ENCODE data around the gene MMP14.
"Not testable (repeated sequence)": the region's sequence is repeated elsewhere in the genome, so short reads cannot be mapped to it uniquely, and the experiment has no call there.

MMP14 gene

DNA sequence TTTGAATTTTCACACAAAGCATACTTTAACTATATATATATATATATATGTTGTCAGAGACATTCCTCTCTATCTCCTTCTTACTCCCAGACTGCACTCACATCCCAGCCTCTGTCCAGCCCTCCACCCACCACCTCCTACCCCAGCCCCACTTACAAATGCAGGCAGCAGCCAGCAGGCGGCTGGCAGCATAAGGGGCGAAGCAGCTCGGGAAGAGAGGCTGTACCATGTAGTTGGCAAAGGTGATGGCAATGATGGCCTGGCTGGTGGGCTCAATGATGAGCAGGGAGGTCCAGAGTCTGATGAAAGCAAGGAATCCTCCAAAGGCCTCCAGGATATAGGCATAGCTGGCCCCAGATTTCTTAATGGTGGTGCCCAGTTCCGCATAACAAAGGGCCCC, 23.6 kb upstream of the MMP14 start:
- no peak for DNase-seq

DNA sequence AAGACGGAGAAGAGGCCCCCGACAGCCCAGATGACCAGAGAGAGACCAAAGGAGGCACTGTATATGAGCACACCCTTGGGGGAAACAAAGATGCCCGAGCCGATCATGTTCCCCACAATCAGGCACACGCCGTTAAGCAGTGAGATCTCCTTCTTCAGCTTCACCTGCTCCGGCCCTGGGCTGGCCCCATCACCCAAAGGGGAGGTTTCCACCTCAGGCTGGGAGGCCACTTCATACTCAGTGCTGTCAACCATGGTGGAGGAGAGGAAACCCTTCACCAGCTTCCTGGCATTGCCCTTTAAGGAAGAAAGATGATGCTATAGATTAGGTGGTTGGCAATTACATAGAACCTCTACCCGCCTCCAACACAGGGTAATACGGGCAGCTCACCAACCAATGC, 23.2 kb upstream of the MMP14 start:
- no peak for DNase-seq

DNA sequence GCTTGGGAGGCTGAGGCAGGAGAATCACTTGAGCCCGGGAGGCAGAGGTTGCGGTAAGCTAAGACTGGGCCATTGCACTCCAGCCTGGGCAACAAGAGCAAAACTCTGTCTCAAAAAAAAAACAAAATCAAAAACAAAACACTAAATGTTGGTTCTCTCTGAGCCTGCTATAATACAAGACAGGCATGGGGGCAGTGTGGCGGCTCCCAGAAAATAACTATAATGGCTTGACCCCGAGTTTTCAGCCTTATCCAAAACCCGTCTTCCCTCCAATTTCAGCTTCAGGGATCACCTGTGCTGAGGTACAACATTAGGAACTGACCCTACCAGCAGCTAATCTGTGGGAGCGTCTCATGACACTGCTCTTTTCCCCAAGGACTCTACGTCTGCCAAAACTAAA, 22.0 kb upstream of the MMP14 start:
- no peak for DNase-seq

DNA sequence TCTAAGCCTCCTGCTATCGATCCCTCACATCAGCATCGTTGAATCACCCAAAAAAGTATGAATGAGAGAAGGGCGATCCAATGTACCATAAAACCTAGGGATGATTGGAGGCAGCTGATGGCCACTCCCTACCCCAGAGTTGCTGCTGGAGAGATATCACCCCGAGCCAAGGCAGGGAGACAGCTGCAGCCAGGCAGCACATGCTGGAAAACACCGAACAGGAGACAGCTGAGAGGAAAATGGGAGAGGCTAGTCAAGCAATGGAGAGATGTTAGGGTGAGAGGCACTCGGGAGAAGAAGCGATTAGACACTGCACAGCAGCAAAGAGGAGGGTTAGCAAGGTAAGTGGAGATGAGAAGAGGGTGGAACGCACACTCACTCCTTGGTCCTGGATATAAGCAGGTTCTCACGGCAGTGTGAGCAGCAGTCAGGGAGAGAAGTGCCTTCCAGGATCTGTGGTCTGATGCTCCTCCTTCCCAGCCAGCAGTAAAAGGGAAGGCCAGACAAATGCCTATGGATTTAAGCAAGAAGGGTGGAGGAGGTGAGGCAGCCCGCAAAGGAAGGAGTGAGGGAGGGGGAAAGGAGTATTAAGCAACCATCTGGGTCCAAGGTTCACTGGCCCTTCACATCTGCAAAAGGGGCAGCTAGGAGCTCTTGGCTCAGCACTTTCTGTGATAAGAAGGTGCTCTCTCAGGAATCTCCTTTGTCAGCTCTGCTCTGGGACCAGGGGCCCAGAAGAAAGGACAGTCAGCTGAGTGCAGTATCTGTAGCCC, 21.3 kb upstream of the MMP14 start, which contains the start of gene SLC7A7:
Gene SLC7A7, minus strand, starts transcription at position 495 of the 773 bp plus-strand sequence. CDS start 2,037 bp downstream, outside the sequence.
- peak; percentile 30 for DNase-seq

DNA sequence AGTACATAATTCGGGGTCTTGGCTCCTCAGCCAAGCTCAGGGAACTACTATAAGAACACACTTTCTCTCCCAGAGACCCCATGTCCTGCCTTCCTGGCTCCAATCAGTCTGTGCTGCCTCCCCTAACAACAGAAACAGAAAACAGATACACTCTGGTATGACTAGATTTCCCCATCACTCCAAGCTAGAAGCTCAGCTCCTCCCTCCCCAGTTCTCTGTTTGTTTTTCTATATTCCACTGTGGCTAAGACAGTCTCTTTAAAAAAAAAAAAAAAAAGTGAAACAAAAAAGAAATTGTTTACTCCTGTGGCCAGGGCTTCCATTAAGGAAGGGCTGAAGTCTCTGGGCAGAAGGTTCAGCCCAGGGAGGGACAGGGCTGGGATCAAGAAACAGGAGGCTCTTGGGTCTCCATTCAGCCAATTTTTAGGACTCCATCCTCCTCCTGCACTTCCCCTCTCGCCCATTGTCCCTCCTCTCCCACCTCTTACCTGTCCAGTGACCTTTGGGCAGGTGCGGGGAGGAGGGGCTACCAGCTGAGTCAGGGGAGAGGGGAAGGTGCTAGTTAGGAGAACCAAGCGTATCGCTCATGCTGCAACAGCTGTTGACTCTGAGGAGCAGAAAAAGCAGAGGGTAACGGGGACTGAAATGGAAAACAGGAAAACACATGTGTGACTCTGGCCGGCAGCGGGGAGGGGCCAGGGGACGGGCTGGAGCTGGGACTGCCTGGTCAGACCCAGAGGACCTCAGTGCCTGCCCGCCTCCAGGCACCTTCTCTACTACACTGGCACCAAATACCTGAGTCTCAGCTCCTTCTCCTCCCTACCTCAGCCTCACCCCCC, 17.0 kb upstream of the MMP14 start:
- DNase-seq: peak; percentile 22

DNA sequence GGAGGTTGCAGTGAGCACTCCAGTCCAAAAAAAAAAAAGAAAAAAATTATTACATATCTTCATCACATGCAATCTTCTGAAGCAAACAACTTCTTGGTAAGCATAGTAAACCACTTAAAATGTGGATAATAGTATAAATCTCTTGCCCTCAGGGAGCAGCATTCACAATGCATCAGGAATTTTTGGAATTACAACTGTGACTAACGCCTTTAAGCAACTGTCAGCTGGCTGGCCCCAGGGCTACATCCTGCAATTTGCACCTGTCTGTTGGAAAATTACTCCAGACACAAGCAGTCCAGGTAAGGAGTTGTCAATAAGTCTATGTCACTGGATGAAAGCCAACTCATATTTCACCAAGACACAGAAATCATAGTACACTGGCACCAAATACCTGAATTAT, 15.7 kb upstream of the MMP14 start:
- no peak for DNase-seq

DNA sequence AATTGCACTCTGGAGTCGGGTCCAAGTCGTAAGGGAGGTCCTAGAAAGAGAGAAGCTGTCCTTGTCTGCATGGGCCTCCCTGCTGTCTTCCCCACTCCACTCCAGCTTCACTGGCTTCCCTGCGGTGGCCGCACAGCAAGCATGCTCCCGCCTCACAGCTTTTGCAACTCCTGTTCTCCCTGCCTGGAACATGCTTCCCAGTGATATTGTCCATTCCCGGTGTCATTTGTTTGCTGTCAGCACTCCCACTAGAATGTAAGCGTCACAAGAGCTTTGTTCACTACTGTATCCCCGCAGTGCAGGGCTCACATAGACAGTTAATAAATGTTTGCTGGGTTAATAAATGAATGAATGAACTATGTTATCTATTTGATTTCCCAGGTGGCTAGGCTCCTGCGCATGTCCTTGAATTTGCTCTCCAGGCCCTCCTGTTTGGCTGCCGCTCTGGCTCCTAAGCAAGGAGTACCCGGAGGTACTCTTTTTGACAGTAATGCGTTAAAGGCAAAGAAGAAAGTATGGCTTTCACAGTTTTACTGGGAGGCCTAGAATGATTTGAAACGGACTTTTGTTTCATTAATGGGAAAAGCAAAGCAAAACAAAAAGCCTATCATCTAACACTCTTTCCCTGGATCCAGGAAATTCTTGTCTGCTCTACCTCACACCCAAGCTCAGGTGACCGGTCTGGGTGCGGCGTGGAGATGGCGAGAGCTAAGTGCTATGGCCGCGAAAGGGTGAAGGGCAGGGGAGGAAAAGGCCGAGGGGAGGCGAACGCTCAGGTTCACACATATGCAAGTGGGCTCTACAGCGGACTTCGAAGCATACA, 15.0 kb upstream of the MMP14 start:
- DNase-seq: peak; percentile 46

DNA sequence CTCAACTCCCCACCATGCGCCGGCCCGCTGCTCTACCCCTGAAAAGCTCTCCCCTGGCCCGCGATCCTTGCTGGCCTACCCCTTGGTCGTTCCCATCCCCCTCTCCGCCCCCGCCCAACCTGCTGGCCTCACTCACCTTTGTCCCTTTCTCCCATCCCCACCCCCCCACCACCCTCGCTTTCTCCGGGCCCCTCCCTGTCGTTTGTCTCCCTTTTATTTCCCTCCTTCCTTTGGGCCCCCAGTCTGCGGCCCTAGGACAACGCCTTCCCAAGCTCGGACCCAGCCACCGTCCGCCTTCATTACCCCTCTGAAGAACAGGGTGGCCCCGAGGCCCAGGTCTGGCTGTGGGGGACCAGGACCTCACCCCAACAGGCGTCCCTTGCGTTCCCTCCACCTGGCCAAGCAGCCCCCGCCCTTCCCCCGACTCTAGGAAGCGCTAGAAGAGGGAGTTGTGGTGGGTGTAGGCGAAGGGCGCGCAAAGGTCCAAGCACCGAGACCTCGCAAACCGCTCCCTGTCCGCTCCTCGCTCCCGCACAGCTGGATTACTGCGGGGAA, 14.3 kb upstream of the MMP14 start:
- DNase-seq: peak; percentile 66

DNA sequence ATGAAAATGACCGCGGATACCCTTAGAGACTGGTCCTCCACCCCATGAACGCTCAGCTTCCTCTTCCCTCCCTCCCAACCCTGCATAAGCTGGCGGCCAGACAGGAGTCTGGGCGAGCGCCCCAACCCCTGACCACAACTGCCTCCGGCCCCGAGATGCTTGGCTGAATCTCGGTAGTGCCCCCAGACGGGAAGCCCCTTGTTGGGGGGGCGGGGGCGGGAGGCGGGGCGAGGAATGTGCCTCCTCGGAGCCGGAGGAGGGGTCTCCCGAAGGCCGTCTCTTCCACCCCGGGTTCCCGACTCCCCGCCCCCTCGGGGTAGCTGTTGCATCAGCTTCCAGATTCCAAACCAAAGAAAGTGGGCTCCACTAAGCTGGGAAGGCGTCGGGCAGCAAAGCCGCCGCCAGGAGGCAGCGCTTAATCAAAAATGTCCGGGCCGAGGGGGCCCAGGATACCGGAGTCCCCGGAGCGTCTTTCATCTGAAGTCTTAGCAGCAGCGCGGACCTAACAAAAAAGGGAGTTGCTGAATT, 13.8 kb upstream of the MMP14 start:
- peak; percentile 78 for DNase-seq

DNA sequence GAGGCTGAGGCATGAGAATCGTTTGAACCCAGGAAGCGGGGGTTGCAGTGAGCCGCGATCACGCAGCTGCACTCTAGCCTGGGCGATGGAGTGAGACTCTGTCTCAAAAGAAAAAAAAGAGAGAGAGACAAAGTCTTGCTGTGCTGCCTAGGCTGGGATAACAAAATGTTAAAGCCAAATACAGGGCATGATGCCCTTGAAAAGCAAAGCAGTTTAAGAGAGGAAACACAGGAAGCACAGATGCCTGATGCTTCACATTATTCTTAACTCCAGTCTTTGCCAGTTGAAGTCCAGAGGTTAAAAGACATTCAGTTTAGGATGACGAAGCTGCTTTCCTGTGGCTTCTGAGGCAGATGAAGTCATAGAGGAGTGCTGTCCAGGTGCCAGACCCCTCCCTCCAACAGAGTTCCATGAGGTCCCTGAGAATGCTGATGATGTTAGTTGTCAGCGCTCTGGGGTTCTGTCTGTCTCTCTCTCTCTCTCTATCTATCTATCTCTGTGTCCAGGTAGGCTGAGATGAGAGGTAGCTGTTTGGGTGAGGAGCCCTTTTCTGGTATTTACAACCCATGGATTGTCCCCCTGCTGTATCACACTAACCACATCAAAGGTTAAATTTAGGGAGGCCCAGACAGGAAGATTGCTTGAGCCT, 11.6 kb upstream of the MMP14 start:
- DNase-seq: no peak

DNA sequence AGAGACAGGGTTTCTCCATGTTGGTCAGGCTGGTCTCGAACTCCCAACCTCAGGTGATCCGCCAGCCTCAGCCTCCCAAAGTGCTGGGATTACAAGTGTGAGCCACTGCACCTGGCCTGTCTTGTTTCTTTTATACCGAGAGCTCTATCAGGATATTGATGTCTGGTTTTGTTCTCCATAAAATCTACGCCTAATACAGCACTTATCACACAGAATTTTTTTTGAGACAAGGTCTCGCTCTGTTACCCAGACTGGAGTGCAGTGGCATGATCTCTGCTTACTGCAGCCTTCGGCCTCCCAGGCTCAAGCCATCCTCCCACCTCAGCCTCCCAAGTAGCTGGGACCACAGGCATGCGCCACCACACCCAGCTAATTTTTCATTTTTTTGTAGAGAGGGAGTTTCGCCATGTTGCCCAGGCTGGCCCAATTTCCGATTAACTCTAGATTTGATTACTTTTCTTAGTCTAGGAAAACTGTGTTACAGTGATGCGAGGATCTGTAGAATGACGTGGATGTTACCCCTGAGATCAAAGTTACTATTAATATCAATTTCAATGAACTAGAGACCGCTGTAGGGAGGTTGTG, 7.2 kb upstream of the MMP14 start:
- DNase-seq: not testable (repeated sequence)

DNA sequence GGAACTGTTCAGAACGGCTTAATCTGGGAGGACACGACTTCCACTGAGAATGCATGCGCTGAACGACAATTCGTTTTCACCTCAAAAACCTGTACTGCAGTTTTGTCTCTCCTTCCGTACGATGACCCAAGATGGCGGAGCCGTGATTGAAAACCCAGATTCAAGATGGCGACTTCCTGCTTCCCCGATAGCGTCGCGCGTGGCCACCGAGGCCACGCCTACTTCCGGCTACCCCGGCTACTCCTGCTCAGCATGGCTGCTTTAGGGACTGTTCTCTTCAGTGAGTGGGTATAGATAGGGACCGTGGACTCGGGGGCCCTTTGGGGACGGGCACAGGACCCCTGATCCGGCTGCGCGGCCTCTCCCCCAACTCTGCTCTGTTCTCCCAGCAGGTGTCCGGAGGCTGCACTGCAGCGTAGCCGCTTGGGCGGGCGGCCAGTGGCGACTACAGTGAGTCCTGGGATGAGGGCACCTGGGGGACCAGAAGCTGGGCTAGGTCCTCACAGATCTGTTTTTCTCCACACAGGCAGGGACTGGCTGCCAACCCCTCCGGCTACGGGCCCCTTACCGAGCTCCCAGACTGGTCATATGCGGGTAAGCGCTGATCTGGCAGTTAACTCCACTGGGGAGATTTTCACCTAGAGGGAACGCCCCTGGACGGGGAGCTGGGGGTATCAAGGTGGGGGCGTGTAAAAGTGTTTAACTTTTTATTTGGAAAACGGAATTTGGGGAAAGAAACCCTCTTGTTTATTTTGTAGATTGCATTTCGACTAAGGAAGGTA, 6.5 kb upstream of the MMP14 start, which contains the start of gene MRPL52:
Gene MRPL52, plus strand, starts transcription at position 227 of the 782 bp plus-strand sequence. Its CDS starts 26 bp downstream, at position 253.
- DNase-seq: peak; percentile 87

DNA sequence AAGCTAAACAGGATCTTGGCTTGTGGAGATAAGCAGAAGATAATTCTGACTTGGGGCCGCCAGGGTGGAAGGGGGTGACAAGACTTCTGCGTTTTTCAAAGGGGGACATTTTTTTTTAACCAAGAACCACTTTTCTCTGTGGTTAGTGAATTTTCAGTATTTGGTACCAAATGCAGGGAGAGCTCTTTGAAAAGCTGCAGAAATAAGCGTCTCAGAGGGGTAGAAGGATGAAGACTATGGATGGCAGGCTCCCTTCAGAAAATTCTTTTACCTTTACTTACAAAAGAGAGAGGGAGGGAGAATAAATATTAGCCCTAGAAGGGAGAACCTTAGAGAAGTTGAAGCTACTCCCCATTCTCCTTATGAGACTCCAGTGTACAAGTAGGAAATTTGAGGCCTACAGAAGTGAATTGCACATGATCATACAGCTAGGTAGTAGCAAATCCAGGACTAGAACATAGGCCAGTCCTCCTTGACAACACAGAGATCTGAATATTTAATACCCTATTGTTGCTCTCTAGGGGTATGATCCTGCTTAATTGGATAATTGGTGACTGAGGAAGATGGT, 5.9 kb upstream of the MMP14 start:
- no peak for DNase-seq

DNA sequence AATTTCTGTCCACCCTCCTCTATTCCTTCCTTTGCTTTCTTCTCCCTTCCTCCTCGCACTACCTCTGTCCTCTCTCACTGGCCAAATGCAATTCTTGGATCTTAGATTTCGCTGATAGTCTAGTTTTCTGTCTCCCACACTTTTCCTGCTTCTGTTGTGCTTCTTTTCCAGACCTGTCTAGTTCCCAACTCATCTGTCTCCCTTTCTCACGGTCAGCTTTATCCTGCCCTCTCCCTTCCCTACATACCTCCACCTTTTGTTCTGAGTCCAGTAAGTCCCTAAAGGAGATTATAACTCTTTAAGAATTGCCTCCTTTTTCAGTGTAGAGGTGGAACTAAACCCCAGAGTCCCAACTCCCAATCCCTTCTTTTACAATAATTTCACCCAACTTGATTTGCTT, 880 bp upstream of the MMP14 start:
- no peak for DNase-seq

DNA sequence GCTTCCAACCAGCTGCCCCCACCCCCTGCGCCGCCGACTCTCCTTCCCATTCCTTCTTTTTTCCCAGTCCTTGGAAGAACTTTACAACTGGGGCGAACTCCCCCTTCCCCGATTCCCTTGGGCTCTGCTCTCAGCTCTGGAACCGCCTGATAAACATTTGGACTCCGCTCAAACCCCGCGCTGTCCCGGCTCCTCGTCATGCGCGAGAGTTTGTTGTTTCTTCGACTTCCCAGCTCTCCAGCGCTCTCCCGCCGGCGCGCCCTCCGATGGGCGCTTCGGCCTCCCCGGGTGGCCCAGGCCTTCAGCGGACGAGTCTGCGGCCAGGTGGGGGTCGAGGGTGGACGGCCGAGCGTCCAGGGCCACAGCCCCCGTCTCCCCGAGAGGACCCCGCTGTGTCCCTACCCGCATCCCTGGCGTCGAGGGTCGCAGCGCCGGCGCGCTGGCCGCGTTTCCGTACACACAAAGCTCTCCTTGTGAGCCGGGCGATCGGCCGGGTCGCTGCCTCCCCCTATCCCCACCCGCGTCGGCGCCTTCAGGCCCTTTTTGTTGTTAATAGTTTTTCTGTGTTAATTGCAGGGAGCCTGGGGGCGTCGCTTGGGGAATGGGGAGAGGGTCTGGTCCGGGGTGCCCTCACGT, 847 bp downstream of the MMP14 start:
- peak; percentile 91 for DNase-seq

DNA sequence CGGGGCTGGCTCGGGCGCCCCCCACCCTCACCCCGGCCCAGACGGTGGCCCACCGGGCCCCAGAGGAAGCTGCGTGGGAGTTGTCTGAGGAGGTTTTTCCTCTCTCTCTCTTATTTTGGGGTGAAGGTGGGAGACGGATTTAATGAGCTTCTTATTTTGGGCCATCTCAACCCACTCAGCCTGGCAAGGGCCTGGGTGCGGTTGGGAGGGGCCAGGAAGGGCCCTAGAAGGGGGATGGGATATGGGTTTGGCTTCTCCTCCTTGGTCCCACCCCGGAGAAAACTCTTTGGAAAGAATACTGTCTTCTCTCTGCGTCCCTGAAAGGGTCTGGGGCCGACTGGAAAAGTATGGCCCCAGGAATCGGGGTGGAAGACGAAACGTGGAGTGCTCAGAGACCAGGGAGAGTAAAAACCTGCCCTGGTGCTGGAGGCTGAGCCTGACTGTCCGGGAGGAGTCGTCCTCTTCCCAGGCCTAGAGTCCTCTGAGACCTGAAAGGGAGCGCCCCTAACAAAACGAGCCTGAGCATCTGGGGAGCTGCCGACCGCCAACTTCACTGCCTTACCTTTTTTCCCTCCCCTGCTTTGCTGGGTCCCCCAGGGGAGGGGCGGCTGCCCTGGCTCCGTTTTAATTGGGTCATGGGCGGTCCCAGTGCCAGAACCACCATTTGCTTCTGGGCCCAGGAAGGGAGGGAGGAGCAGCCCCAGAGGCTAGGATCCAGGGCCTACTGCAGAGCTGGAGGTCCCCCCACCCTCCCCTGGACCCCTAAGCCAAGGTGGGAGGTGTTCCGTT, 1.6 kb downstream of the MMP14 start:
- DNase-seq: no peak

DNA sequence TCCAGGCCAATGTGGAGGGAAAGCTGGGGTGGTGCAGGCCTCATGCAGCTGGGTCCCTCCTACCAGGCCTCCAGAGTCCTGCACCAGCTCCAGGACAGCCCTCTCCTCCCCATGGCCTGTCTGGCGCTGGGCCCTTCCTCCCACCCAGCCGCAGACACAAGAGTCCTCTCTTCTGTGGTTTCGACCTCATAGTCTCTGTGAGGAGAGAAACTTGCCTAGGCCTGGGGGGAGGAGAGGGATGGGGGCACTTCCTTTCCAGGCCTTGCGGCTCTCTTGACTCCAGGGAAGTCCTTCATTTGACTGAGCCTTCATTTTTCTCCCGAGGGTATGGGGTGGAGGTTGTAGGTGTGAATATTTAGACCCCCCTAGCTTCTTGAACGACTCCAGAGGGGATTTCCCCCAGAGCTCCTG, 2.3 kb downstream of the MMP14 start:
- no peak for DNase-seq

DNA sequence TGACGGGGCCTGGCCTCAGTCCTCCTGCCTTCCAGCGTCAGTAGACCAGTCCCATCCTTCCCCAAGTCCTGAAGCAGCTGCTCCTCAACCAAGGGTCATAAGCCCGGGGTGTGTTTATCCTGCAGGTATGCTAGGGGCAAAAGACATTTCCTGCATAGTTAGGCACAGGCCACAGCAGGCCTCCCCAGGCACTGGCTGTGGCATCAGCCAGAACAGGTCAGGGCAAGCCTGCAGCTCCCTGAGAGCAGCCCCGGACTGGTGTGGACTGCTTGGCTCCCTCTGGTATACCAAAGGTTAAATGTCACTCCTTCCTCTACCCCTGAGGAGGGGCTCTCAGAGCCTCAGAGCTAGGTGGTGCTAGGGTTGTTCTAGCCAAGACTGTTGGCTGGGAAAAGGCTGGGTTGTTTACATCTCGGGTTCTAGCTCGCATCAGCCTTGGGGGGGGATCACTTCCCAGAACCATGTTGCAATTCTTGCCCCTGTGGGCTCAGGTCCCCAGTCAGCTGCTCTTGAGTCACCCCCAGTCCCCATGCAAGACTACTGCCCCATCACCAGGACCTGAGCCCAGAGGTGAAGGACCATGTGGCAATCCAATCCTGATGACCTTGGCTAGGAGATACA, 2.9 kb downstream of the MMP14 start:
- DNase-seq: no peak
